NCI-H2227 treated with DMSO at 0.1 percent for 48 hours (cell line): Measurements from ENCODE around the gene DIPK1B.

Source experiments
- DNase-seq: peaks from one replicate; lab custom pipeline; 2025; lab: John Stamatoyannopoulos, UW

DIPK1B gene

DNA sequence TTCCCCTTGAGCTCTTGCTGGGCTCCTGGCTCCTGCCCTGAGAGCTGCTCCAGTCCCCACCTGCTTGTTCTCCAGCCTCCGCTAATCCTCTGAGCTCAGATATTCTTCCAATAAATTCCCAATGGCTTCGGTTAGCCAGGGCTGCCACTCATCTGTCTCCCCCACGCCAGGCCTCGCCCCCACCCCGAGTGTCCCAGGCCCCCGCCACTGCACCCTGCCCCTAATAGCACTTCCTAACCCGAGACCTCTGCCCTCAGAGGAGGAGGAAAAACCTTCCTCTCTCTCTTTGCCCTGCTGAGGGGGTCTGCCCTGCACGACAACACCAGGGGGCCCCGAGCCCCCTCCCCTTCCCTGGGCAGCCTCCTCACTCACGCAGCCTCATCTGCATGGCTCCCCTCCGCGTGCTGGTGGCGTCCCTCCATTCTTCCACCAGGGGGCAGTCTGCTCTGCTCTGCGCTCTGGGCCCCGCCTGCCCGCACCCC lies 57.4 kb downstream of the DIPK1B start:
- no peak for DNase-seq

DNA sequence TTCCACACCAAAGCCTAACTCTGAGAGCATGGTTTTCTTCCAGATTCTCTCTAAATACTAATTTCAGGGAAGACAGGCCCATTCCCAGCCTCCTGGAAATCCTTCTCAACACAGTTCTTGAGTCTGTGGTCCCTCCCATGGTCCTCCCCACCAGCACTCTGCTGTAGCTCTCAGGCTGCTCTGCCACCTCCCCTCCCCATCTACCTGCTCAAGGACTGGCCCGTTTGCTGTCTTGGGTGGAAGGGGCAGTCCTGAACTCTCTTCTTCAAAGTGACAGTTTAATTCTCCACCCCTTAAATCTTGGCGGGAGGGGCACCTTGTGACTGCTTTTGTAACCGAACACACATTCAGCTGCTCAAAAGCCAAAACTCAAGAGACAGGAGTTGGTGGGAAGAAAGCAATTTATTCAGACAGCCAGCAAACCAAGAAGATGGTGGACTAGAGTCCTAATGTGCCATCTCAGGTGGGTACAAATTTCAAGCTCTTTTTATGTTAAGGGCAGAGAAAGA lies 59.6 kb downstream of the DIPK1B start:
- no peak for DNase-seq

DNA sequence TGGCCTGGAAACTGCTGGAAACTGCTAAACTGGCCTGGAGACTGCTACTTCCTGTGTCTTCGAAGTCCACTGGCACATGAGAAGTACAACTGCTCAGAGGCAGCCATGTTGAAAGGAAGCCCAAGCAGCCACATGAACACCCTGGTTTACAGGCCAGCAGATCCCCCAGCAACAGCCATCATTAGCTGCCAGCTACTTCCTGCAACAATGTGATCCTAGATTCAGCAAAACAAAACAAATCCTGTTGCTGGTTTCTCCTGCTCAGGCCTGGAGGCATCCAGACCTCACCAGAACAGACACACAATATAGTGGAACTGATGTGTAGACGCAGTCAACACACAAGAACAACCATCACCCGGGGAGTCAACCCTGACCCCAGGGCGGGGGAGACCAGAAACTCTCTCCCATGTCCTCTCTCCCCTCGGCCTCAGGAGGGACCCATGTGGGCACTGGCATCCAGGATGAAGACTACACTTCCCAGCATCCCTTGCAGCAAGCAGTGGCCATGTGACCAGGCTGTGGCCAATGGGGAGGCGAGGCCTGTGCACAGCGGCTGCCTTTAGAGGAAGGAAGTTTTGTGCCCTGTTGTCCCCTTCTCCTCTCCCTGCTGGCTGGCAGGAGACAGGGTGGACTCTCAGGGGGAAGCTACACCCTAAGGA lies 61.1 kb downstream of the DIPK1B start:
- DNase-seq: no peak
